NCI-H2107 treated with DMSO at 0.1 percent for 48 hours (cell line): ENCODE results near the gene CHIA.

Source experiments
- DNase-seq: peaks from one replicate; lab custom pipeline; 2025; ENCODE audit not compliant: unreplicated experiment; lab: John Stamatoyannopoulos, UW

CHIA gene

GRCh38 chr1:111361761-111362160, 71.1 kb downstream of the CHIA start:
- no peak for DNase-seq

GRCh38 chr1:111364690-111365089, 74.0 kb downstream of the CHIA start:
- DNase-seq = no peak

- no peak for DNase-seq
Measured at GRCh38 chr1:111366256-111366655, 75.6 kb downstream of the CHIA start.

- DNase-seq = no peak
Measured at GRCh38 chr1:111369177-111369576, 78.5 kb downstream of the CHIA start.

GRCh38 chr1:111369645-111370044, 79.0 kb downstream of the CHIA start:
- no peak for DNase-seq
